ENCODE data around the gene DENND6B. TPM values are rescaled to one million over a fixed set of nuclear protein-coding genes. Genes with fewer than 3 reads are reported as not detected.

The DENND6B gene
- total RNA-seq, 2 experiments from 2014 or later: 2.8 TPM

- DNase-seq (no peak), ATAC-seq (no peak)
- ChIA-PET CTCF (interaction anchor here (0.5 to 0.9 kb wide), 3 partner anchors 45 to 365 kb away, joined by 3 to 4 read pairs (median 3); no protein-coding TSS in a partner anchor), POLR2A (no interaction called here)
- H3K9me3 Mint-ChIP-seq (ENCODE audit: low read depth): no peaks in the 10 kb centered on the region
- intact Hi-C loops (cut with DNase I, micrococcal nuclease): no loop called here
- H3K27ac Mint-ChIP-seq: no peak overlapping the region
- H3K27me3 Mint-ChIP-seq: no peaks in the 10 kb centered on the region
- H3K4me3 Mint-ChIP-seq: no peak overlapping the region
- no peaks in the 10 kb centered on the region for H3K36me3 Mint-ChIP-seq (ENCODE audit: low read depth)
- peaks cover 5% of the 10 kb centered on the region for H3K4me1 Mint-ChIP-seq
Measured at GRCh38 chr22:50320116-50320515, 6.7 kb downstream of the DENND6B start.

DNA sequence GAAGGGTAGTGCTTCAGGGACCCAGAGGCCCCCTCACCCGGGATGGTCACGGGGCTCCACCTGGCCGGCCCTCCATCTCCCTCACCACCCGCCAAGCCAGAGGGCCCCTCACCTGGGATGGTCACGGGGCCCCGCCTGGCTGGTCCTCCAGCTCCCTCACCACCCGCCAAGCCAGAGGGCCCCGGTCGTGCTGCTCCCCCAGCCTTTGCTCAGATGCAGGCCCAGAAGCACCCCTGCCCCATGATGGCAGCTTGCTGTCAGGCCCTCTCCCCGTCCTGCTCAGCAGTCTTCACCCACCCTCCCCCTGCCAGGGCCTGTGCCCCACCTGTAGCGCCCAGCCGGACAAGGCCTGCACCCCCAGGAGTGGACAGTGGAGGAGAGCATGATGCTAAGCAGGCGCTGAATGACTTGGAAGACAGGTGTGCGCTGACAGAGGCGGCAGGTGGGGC lies 7.3 kb downstream of the DENND6B start:
- DNase-seq (no peak), ATAC-seq (no peak)
- no peak overlapping the region for H3K27ac Mint-ChIP-seq
- H3K9me3 Mint-ChIP-seq (ENCODE audit: low read depth): no peaks in the 10 kb centered on the region
- POLR2A ChIA-PET: no interaction called here
- no peak overlapping the region for H3K4me3 Mint-ChIP-seq
- H3K4me1 Mint-ChIP-seq: peaks cover 6% of the 10 kb centered on the region
- H3K27me3 Mint-ChIP-seq: no peaks in the 10 kb centered on the region
- H3K36me3 Mint-ChIP-seq (ENCODE audit: low read depth): no peaks in the 10 kb centered on the region
- intact Hi-C loops (cut with DNase I, micrococcal nuclease): no loop called here
- CTCF ChIA-PET: interaction anchor here (0.9 kb wide), 1 partner anchor 44 kb away, joined by 4 read pairs; no protein-coding TSS in a partner anchor

DNA sequence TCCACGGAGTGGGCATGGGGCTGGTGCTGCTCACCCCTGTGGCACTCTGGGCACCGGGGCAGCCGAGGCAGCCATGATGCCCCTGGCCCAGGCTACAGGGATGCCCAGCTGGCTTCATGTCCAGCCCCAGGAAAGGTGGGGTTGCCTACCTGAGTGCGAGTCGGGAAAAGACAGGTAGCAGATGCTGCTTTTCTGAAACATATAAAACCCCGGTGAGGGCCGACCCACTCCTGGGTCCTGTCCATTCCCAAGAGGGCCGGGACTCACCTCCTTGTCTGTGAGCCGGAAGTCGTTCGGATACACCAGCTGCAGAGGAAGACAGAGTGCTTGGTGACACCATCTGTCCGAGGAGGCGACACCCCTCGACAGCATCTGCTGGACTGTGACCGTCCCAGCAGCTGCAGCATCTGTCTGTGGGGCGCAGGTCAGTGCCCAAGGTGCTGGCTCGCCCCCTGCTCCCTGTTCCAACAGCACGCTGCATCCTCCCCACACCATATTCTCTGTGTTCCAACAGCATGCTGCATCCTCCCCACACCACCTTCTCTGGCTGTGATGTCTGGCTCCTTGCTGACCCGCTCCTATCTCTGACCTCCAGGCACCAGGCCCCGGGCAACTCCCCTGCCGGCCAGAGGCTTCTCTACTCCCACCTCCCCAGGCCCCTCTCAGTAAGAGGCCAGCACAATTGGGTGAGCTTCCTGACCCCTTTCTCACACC lies 8.0 kb downstream of the DENND6B start:
- peaks cover 13% of the 10 kb centered on the region for H3K4me1 Mint-ChIP-seq
- H3K4me3 Mint-ChIP-seq: no peak overlapping the region
- intact Hi-C loops (cut with DNase I, micrococcal nuclease): no loop called here
- POLR2A ChIA-PET: no interaction called here
- no peaks in the 10 kb centered on the region for H3K27me3 Mint-ChIP-seq
- no peaks in the 10 kb centered on the region for H3K36me3 Mint-ChIP-seq (ENCODE audit: low read depth)
- DNase-seq (no peak), ATAC-seq (no peak)
- H3K9me3 Mint-ChIP-seq (ENCODE audit: low read depth): no peaks in the 10 kb centered on the region
- CTCF ChIA-PET: interaction anchor here (0.5 kb wide), 1 partner anchor 26 kb away, joined by 3 read pairs; no protein-coding TSS in a partner anchor
- no peak overlapping the region for H3K27ac Mint-ChIP-seq

DNA sequence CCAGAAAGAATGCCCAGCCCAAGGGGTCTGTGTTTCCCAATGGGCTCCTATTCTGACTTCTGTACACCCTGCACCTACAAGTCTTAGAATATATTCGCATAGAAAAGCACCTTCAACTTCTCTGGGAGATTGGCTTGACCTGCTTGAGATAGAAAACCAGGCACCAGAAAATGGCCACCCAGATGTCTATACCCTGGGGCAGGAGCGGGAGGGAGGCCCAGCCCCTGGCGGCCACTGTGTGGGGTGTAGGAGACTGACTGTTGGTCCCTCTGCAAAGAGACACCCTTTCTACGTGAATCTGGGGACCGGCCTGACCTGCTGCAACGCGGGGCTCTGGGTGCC lies 8.5 kb downstream of the DENND6B start:
- POLR2A ChIA-PET: no interaction called here
- H3K9me3 Mint-ChIP-seq (ENCODE audit: low read depth): no peaks in the 10 kb centered on the region
- DNase-seq (no peak), ATAC-seq (no peak)
- H3K27ac Mint-ChIP-seq: no peak overlapping the region
- intact Hi-C loops (cut with DNase I, micrococcal nuclease): no loop called here
- no peak overlapping the region for H3K4me3 Mint-ChIP-seq
- CTCF ChIA-PET: interaction anchor here (0.5 kb wide), 1 partner anchor 26 kb away, joined by 3 read pairs; no protein-coding TSS in a partner anchor
- no peaks in the 10 kb centered on the region for H3K27me3 Mint-ChIP-seq
- H3K4me1 Mint-ChIP-seq: peaks cover 16% of the 10 kb centered on the region
- H3K36me3 Mint-ChIP-seq (ENCODE audit: low read depth): no peaks in the 10 kb centered on the region

DNA sequence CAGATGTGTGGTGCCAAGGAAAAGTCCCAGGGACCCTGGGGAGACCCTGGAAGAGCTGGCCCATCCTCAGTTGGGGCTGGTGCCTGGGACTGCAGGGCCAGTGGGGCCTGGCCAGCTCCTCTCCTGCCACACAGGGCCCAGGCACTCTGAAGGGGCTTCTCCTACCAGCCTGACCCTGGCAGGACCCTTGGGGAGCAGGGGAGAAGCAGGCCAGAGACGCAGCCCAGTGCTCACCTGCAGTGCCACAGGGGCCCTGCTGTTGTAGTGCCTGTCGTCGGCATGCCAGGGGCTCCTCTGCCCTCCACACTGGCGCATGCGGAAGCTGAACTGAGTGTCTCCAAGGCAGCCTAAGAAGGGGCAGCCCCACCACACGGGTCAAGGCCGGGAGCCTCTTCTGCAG lies 9.1 kb downstream of the DENND6B start:
- Mint-ChIP-seq H3K27me3 (no peaks in the 10 kb centered on the region), H3K9me3 (ENCODE audit: low read depth) (no peaks in the 10 kb centered on the region), H3K4me1 (peaks cover 16% of the 10 kb centered on the region), H3K36me3 (ENCODE audit: low read depth) (no peaks in the 10 kb centered on the region), H3K27ac (no peak overlapping the region), H3K4me3 (no peak overlapping the region)
- DNase-seq: no peak
- ChIA-PET CTCF (interaction anchor here (0.9 kb wide), 1 partner anchor 9 kb away, joined by 3 read pairs; no protein-coding TSS in a partner anchor), POLR2A (no interaction called here)
- intact Hi-C loops (cut with DNase I, micrococcal nuclease): no loop called here
- no peak for ATAC-seq

- ChIA-PET POLR2A (no interaction called here), CTCF (interaction anchor here (0.9 kb wide), 1 partner anchor 9 kb away, joined by 3 read pairs; no protein-coding TSS in a partner anchor)
- H3K36me3 Mint-ChIP-seq (ENCODE audit: low read depth): no peaks in the 10 kb centered on the region
- H3K27me3 Mint-ChIP-seq: no peaks in the 10 kb centered on the region
- H3K9me3 Mint-ChIP-seq (ENCODE audit: low read depth): no peaks in the 10 kb centered on the region
- H3K4me3 Mint-ChIP-seq: no peak overlapping the region
- intact Hi-C loops (cut with DNase I, micrococcal nuclease): no loop called here
- H3K4me1 Mint-ChIP-seq: peaks cover 16% of the 10 kb centered on the region
- ATAC-seq (no peak), DNase-seq (no peak)
- H3K27ac Mint-ChIP-seq: no peak overlapping the region
Measured at GRCh38 chr22:50317178-50317577, 9.6 kb downstream of the DENND6B start.

DNA sequence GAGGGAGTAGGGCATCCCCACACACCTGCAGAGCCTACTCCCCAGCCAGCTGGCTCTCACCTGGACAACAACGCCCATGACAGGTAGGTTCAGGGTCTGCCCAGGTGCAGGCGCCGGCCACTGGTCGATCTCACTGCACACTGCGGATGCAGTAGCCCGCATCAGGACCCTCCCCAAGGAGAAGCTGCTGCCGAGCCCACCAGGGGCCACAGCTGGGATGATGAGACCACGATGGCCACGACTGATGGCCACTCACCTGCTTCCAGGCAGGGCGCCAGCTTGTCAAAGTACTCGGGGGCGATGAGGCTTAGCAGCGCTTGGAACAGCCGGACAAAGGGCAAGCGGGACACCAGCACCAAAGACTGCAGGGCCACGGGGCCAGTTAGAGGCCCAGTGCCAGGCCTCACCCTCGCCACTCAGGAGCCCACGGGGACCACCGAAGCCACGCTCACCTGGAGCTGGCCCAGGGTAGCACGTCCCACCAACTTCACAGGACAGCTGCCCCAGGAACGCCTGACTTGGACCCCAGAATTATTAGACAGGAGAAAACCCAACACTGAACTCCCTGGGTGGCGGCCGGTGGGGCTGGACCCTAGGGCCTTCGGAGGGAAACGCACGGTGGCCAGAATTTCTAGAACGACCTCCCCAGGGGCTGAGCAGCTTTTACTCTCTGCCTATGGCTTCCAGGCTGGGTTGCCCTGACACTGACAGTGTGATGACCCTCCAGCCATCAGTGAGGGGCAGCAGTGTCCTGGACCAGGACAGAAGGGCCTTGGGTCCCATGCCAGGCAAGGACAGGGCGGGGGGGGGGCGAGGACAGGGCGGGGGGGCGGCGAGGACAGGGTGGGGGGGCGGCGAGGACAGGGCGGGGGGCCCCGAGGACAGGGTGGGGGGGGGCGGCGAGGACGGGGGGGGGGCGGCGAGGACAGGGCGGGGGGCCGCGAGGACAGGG lies 10.4 kb downstream of the DENND6B start:
- H3K4me3 Mint-ChIP-seq: no peak overlapping the region
- no peaks in the 10 kb centered on the region for H3K36me3 Mint-ChIP-seq (ENCODE audit: low read depth)
- peaks cover 16% of the 10 kb centered on the region for H3K4me1 Mint-ChIP-seq
- no peak overlapping the region for H3K27ac Mint-ChIP-seq
- DNase-seq (no peak), ATAC-seq (no peak)
- ChIA-PET POLR2A (interaction anchor here (0.8 kb wide), 1 partner anchor 65 kb away, joined by 3 read pairs; the partner anchor contains the start of gene HDAC10), CTCF (interaction anchor here (0.7 to 0.9 kb wide), 2 partner anchors 10 to 38 kb away, joined by 3 read pairs; no protein-coding TSS in a partner anchor)
- H3K9me3 Mint-ChIP-seq (ENCODE audit: low read depth): no peaks in the 10 kb centered on the region
- intact Hi-C loops (cut with DNase I, micrococcal nuclease): no loop called here
- no peaks in the 10 kb centered on the region for H3K27me3 Mint-ChIP-seq

DNA sequence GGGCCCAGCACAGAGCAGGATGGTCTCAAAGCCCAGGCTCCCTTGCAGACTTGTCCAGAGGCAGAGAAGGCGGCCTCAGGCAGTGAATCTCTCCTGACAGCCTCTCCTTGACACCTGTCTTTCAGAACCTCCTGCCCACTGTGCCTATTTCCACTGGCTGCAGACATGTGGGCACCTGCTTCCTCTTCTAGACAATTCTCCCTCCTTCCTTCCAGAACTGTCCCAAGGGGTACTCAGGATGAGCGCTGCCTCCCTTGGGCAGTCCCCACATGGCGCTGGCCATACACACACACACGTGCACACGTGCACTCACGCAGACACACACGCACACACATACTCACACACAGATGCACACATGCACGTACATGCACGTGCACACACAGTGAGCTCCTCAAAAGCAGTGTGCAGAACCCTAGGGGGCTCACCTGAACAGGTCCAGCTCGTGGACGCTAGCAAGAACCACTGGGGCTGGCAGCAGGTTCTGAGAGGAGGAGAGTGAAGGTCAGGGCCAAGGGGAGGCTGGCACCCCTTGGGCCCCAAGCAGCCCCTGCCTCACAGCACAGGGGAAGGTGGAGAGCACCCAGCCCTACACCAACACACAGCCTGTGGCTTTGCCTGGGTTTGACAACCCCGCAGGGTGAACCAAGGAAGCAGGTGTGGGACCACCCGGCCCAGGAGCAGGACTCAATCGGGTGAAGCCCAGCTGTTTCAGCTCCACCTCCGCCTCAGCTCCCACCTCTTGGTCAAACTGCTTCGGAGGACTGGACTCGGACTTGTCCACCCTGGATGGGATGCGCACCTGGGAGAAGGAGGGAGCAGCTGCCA lies 11.3 kb downstream of the DENND6B start:
- intact Hi-C loops (cut with DNase I, micrococcal nuclease): loop anchor here in 1 of 2 experiments (2.0 kb wide), 1 partner anchor 27 kb away; the partner anchor contains the start of gene PPP6R2
- no peaks in the 10 kb centered on the region for H3K9me3 Mint-ChIP-seq (ENCODE audit: low read depth)
- peak overlapping the region; percentile 59 for H3K27ac Mint-ChIP-seq
- H3K4me3 Mint-ChIP-seq: peak overlapping the region; percentile 5
- no peaks in the 10 kb centered on the region for H3K36me3 Mint-ChIP-seq (ENCODE audit: low read depth)
- no peaks in the 10 kb centered on the region for H3K27me3 Mint-ChIP-seq
- peaks cover 16% of the 10 kb centered on the region for H3K4me1 Mint-ChIP-seq
- ChIA-PET POLR2A (no interaction called here), CTCF (interaction anchor here (0.5 to 0.7 kb wide), 3 partner anchors 37 to 186 kb away, joined by 3 to 4 read pairs (median 3); no protein-coding TSS in a partner anchor)
- DNase-seq: no peak
- ATAC-seq: no peak

GRCh38 chr22:50314455-50315288 lies 12.1 kb downstream of the DENND6B start:
- Mint-ChIP-seq H3K9me3 (ENCODE audit: low read depth) (no peaks in the 10 kb centered on the region), H3K27me3 (no peaks in the 10 kb centered on the region), H3K27ac (peak overlapping the region; percentile 92), H3K4me1 (peaks cover 16% of the 10 kb centered on the region), H3K4me3 (peak overlapping the region; percentile 76), H3K36me3 (ENCODE audit: low read depth) (no peaks in the 10 kb centered on the region)
- ChIA-PET POLR2A (no interaction called here), CTCF (interaction anchor here (0.5 to 0.6 kb wide), 3 partner anchors 179 to 983 kb away, joined by 3 to 4 read pairs (median 3); no protein-coding TSS in a partner anchor)
- DNase-seq (peak; percentile 88), ATAC-seq (peak; percentile 96)
- intact Hi-C loops (cut with DNase I, micrococcal nuclease): loop anchor here in 1 of 2 experiments (1.0 to 2.0 kb wide), 2 partner anchors 28 to 63 kb away; partner anchors contain the start of genes HDAC10 and PPP6R2

GRCh38 chr22:50314081-50314454 lies 12.7 kb downstream of the DENND6B start:
- Mint-ChIP-seq H3K4me3 (peak overlapping the region; percentile 76), H3K9me3 (ENCODE audit: low read depth) (no peaks in the 10 kb centered on the region), H3K36me3 (ENCODE audit: low read depth) (no peaks in the 10 kb centered on the region), H3K27me3 (no peaks in the 10 kb centered on the region), H3K4me1 (peaks cover 16% of the 10 kb centered on the region), H3K27ac (peak overlapping the region; percentile 92)
- DNase-seq (no peak), ATAC-seq (no peak)
- ChIA-PET CTCF (interaction anchor here (0.6 kb wide), 1 partner anchor 982 kb away, joined by 3 read pairs; no protein-coding TSS in a partner anchor), POLR2A (no interaction called here)
- intact Hi-C loops (cut with DNase I, micrococcal nuclease): loop anchor here in 1 of 2 experiments (1.0 to 2.0 kb wide), 2 partner anchors 29 to 63 kb away; partner anchors contain the start of genes HDAC10 and PPP6R2
